Body of pancreas (tissue), 4 donors: ENCODE results near the gene GRP.

ENCODE experiments used
- CTCF ChIP-seq, 7 experiments: fragments of 450-650 bp in 4 of 7; fragments of 200-600 bp in 3 of 7; sonication (generic) in 3 of 7; IDR thresholded peaks; one replicate each; pipeline ENCODE4 v1.5.1; 2016 to 2019; ENCODE audit warnings: antibody characterized with exemption in 7 of 7
- POLR2A ChIP-seq, 3 donors: fragments of 450-650 bp; IDR thresholded peaks; one replicate each; pipeline ENCODE4 v1.6.1; 2016; ENCODE audit warnings: antibody characterized with exemption in 3 of 3, mild to moderate bottlenecking in 2 of 3

GRCh38 chr18:59242906-59243305 lies 22.9 kb downstream of the GRP start:
- TF ChIP-seq CTCF (IDR thresholded peaks at IDR 0.05) (no peak), POLR2A (IDR thresholded peaks at IDR 0.05) (no peak)
